ENCODE measurements around the gene PTCHD4. TPM values are rescaled to one million over a fixed set of nuclear protein-coding genes. Genes with fewer than 3 reads are reported as not detected.

Gene PTCHD4
- total RNA-seq (under 1 TPM; 0.06 to 0.59 (median 0.22) TPM), polyA plus RNA-seq (under 1 TPM; 0.16 to 0.19 TPM)

DNA sequence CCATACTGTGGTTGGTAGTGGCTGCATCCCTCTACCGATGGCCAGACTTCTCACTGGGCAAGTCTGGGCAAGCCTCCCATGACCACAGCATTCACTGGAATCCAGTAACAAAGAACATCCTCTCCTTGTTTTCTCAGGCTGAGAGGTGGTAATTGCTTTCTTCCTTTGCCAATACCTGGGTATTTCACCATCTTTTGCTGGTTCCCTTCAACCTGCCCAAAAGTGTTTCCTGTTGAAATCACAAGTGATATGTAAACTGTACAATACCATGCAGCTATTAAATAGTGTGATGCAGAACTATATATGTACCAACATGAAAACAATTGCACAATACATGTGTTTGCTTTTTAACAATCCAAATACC lies at the start of gene PTCHD4:
TSS of gene PTCHD4 (minus strand) at position 55 of the 364 bp plus-strand sequence. CDS start 42,240 bp downstream, outside the sequence.
- TF ChIP-seq, protein P1, sequence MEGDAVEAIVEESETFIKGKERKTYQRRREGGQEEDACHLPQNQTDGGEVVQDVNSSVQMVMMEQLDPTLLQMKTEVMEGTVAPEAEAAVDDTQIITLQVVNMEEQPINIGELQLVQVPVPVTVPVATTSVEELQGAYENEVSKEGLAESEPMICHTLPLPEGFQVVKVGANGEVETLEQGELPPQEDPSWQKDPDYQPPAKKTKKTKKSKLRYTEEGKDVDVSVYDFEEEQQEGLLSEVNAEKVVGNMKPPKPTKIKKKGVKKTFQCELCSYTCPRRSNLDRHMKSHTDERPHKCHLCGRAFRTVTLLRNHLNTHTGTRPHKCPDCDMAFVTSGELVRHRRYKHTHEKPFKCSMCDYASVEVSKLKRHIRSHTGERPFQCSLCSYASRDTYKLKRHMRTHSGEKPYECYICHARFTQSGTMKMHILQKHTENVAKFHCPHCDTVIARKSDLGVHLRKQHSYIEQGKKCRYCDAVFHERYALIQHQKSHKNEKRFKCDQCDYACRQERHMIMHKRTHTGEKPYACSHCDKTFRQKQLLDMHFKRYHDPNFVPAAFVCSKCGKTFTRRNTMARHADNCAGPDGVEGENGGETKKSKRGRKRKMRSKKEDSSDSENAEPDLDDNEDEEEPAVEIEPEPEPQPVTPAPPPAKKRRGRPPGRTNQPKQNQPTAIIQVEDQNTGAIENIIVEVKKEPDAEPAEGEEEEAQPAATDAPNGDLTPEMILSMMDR (IDR thresholded peaks at IDR 0.05), result no peak
- DNase-seq, result no peak
- Histone ChIP-seq H3K4me1 (no peaks in the 10 kb centered on the region), H3K36me3 (no peaks in the 10 kb centered on the region), H3K9me3 (no peaks in the 10 kb centered on the region), H3K27ac (no peak within 1 kb of the TSS), H3K27me3 (no peaks in the 10 kb centered on the region), H3K4me3 (no peak within 1 kb of the TSS)
- FAIRE-seq, result no peak
- WGBS, 2 donors, result 58% methylated on average over 1 of the region's 1 CpG
- intact Hi-C loops (cut with DNase I), result no loop called here
- peak in 1 of 4 donors; percentile 53 for ATAC-seq

DNA sequence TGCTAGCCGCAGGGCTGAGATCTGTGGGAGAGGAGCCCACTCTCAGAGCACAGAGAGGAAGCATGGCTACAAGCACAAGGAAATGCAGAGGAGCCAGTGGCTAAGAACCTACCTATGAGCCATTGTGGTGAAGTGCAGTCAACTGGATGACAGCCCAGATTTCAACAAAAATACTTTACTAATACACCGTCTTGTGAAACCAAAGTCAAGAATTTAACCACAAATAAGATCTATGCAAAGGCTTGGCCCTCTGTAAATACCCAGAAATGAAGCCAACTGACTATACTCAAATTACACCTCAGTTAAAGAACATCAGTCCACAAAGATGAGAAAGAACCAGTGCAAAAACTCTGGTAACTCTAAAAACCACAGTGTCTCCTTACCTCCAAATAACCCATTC lies 40.1 kb upstream of the PTCHD4 start:
- FAIRE-seq (no peak), DNase-seq (no peak), ATAC-seq (no peak)
- no peak overlapping the region for H3K4me3 ChIP-seq
- no peaks in the 10 kb centered on the region for H3K27me3 ChIP-seq
- H3K4me1 ChIP-seq, result no peaks in the 10 kb centered on the region
- no peaks in the 10 kb centered on the region for H3K36me3 ChIP-seq
- TF ChIP-seq, protein P1 (IDR thresholded peaks at IDR 0.05), result no peak
- 68 to 80% methylated on average over 2 of the region's 2 CpGs for WGBS, 2 donors
- intact Hi-C loops (cut with DNase I), result no loop called here
- H3K27ac ChIP-seq, result no peak overlapping the region
- no peaks in the 10 kb centered on the region for H3K9me3 ChIP-seq

DNA sequence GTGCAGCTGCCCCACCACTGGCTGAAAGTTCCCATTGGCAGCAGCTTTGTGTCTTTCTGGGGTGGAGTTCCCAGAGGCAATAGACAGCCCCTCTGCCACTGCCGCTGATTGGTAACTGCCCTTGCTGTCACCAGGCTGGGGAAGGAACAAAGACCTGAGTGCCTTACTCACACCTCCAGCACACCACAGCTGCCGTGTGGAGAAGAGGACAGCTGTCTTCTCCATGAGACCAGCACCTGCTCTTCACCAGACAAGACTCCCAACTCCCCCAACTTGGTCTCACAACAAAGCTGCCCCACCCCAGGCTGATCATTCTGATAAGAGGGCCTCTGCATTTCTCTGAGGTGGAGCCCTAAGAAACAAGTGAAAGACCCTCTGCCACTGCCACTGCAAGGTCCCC lies 39.7 kb upstream of the PTCHD4 start:
- Histone ChIP-seq H3K4me1 (no peaks in the 10 kb centered on the region), H3K4me3 (no peak overlapping the region), H3K9me3 (no peaks in the 10 kb centered on the region), H3K36me3 (no peaks in the 10 kb centered on the region), H3K27ac (no peak overlapping the region), H3K27me3 (no peaks in the 10 kb centered on the region)
- FAIRE-seq, result no peak
- ATAC-seq, result no peak
- TF ChIP-seq, protein P1 (IDR thresholded peaks at IDR 0.05), result no peak
- intact Hi-C loops (cut with DNase I), result no loop called here
- WGBS, 2 donors, result 62 to 68% methylated on average over 2 of the region's 2 CpGs
- DNase-seq, result peak in 1 of 6 donors; percentile 20

- no peak overlapping the region for H3K4me3 ChIP-seq
These were observed 36.1 kb upstream of the PTCHD4 start for GRCh38 chr6:48147051-48147450.

GRCh38 chr6:48144021-48144420 lies 33.0 kb upstream of the PTCHD4 start:
- no peak for FAIRE-seq
- H3K36me3 ChIP-seq, result no peaks in the 10 kb centered on the region
- DNase-seq, result no peak
- no peaks in the 10 kb centered on the region for H3K27me3 ChIP-seq
- 14 to 17% methylated on average over 3 of the region's 3 CpGs for WGBS, 2 donors
- H3K27ac ChIP-seq, result no peak overlapping the region
- TF ChIP-seq, protein P1 (IDR thresholded peaks at IDR 0.05), result no peak
- no peaks in the 10 kb centered on the region for H3K9me3 ChIP-seq
- H3K4me3 ChIP-seq, result no peak overlapping the region
- no peak for ATAC-seq
- H3K4me1 ChIP-seq, result no peaks in the 10 kb centered on the region
- intact Hi-C loops (cut with DNase I), result no loop called here

More at GRCh38 chr6:48147051-48147450, 36.1 kb upstream of the PTCHD4 start:
- intact Hi-C loops (cut with DNase I), result no loop called here
- DNase-seq (no peak), ATAC-seq (no peak), FAIRE-seq (no peak)
- TF ChIP-seq, protein P1 (IDR thresholded peaks at IDR 0.05), result no peak
- Histone ChIP-seq H3K27me3 (no peaks in the 10 kb centered on the region), H3K4me1 (no peaks in the 10 kb centered on the region), H3K9me3 (no peaks in the 10 kb centered on the region), H3K36me3 (no peaks in the 10 kb centered on the region), H3K27ac (no peak overlapping the region)
